GM21526 (cell line): Measurements from ENCODE around the gene GOLGB1.

Source experiments
- ATAC-seq: cut with Tn5 transposase; IDR thresholded peaks from one replicate; pipeline ENCODE4 v1.9.1; 2021; ENCODE audit warnings: moderate library complexity; ENCODE audit not compliant: unreplicated experiment, low FRiP score

The GOLGB1 gene

GRCh38 chr3:121642601-121643314, 106.8 kb downstream of the GOLGB1 start:
- ATAC-seq: no peak

- no peak for ATAC-seq
Measured at GRCh38 chr3:121641127-121641526, 108.4 kb downstream of the GOLGB1 start.

GRCh38 chr3:121637922-121638321, 111.6 kb downstream of the GOLGB1 start:
- no peak for ATAC-seq

GRCh38 chr3:121630355-121630754, 119.2 kb downstream of the GOLGB1 start:
- ATAC-seq: no peak

GRCh38 chr3:121629601-121630000, 119.9 kb downstream of the GOLGB1 start:
- ATAC-seq: no peak

DNA sequence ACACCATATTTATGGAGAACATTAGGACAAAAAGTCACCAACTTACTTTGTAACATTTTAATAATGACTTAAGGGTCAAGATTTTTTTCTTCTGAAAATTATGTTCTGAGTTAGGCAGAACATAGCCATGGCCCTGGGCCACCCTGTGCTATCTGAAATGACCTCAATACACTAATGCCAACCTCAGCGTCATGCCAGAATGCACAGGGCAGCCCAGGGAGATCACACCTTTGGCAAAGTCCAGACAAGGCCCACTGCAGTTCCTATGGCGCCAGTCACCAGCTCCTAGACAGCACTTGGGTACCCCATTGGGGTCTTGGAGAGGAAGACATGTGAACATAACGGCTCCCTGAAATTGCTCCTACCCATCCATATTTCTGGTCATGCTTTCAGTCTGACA, 121.9 kb downstream of the GOLGB1 start:
- no peak for ATAC-seq

- no peak for ATAC-seq
Measured at GRCh38 chr3:121627211-121627610, 122.3 kb downstream of the GOLGB1 start.

DNA sequence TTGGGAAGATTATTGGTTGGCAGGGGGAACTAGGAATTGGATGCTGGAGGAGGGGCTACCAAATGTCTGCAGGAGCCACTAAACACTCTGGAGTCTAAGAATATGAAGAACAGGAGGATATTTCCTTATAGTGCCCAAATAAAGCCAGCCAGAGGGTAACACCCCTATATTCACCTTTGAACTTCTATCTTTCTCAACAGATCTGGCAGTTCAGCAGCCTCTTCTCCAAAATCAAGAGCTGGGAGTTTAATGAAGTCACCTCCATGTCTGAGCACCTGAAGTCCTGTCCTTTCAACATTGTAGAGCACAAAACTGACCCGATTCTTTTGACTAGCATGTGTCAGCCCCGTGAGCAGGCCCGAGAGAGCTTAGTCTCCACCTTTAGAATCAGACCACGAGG, 123.0 kb downstream of the GOLGB1 start:
- no peak for ATAC-seq

GRCh38 chr3:121624147-121624899, 125.2 kb downstream of the GOLGB1 start:
- ATAC-seq: no peak

DNA sequence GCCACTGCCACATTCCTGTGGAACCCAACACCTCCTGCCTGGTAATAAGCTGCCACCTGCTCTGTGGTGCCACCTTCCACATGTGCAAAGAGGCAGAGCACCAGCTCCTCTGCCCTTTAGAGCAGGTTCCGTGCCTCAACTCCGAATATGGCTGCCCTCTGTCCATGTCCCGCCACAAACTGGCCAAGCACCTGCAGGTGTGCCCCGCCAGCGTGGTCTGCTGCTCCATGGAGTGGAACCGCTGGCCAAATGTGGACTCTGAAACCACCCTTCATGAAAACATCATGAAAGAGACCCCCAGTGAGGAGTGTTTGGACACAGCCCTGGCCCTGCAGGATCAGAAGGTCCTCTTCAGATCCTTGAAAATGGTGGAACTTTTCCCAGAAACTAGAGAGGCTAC, 128.1 kb downstream of the GOLGB1 start:
- no peak for ATAC-seq

GRCh38 chr3:121619691-121620090, 129.8 kb downstream of the GOLGB1 start:
- no peak for ATAC-seq
